GM19438 (cell line): ENCODE data around the gene PODN.

ENCODE experiments used
- ATAC-seq: cut with Tn5 transposase; IDR thresholded peaks from one replicate; pipeline ENCODE4 v1.9.1; 2021; ENCODE audit warnings: low read depth; ENCODE audit not compliant: unreplicated experiment

Gene PODN, protein sequence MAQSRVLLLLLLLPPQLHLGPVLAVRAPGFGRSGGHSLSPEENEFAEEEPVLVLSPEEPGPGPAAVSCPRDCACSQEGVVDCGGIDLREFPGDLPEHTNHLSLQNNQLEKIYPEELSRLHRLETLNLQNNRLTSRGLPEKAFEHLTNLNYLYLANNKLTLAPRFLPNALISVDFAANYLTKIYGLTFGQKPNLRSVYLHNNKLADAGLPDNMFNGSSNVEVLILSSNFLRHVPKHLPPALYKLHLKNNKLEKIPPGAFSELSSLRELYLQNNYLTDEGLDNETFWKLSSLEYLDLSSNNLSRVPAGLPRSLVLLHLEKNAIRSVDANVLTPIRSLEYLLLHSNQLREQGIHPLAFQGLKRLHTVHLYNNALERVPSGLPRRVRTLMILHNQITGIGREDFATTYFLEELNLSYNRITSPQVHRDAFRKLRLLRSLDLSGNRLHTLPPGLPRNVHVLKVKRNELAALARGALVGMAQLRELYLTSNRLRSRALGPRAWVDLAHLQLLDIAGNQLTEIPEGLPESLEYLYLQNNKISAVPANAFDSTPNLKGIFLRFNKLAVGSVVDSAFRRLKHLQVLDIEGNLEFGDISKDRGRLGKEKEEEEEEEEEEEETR

DNA sequence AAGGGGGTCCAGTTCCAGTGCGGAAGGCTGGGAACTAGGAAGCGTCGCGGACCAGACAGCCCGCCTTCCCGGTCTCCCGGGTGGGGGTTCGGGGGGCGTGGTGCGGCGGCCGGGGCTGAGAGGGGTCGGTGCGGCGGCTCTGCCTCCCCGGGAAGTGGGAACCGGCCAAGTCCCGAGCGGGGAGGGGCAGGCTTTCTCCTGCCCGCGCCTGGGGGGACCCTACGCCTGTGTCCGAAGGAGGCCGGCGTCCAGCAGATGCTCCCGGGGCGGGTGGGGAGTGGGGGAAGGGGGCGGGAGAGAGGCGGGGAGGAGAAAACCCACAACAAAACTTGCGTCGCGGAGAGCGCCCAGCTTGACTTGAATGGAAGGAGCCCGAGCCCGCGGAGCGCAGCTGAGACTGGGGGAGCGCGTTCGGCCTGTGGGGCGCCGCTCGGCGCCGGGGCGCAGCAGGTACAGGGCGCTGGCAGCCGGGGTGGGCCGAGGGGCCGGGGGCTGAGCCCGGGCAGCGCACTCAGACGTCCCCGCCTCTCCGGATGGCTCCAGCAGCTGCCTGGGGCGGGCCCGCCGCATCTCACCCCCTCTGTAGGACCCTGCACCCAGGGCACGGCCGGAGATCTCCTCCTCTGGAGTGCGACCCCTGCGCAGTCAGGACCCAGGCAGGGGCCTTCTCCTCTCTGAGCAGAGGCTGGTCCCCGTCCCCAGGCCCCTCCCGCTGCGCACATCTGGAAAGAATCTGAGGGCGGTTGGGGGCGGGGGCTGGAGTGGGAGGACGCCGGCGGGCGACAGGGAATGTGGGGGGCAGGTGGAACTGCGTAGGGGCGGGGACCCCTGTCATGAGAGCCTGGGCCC lies at the start of gene PODN:
Gene PODN, plus strand, starts transcription at position 355 of the 849 bp plus-strand sequence. CDS start 7,643 bp downstream, outside the sequence.
- ATAC-seq: no peak

DNA sequence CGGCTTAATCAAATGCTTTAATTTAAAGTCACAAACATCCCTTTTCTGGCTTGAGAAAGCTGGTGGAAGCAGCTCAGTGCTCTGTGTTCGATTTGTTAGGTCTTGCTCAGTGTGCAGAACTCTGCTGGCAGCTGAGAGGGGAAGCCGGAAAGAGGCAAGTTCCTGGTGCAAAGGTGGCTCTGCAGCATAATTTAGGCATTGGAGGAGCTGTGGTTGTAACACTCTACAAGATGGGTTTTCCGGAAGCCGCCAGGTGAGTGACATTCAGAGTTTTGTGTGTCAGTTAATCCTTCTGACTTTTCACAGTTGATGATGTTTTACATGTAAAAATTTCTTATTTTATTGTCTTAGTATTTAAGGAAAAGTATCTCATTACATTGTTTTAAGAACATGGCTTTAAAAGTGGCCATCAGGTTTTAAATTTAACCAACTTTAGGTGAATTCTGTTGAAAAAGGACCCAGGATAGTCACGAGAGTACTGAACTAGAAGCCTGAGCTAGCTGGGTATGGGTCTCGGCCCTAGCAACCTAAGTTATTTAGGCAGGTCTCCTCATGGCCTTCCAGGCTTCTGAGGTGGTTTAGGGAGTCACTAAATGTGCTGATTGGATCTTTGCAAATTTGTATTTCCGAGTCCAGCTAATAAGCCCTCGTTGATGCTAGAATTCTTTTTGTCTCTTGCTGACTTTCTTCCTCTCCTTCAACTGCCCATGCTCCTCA lies 47.1 kb upstream of the PODN start:
- no peak for ATAC-seq

DNA sequence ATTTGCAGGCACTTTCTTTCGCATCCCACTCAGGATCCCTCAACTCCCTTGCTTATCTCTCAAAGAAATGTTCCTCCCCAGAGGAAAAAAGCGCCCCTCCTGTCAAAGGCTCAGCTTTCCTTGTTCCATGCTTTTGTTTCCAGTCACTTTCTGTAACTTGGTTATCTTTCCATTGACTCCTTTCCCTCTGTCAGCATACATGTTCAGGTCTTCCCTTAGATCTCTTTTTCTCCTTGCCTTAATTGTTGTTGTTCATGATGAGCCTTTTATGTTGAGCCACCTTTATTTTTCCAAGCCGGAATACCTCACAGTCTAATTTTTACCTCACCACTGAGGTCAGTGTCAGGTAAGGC lies 46.5 kb upstream of the PODN start:
- no peak for ATAC-seq

DNA sequence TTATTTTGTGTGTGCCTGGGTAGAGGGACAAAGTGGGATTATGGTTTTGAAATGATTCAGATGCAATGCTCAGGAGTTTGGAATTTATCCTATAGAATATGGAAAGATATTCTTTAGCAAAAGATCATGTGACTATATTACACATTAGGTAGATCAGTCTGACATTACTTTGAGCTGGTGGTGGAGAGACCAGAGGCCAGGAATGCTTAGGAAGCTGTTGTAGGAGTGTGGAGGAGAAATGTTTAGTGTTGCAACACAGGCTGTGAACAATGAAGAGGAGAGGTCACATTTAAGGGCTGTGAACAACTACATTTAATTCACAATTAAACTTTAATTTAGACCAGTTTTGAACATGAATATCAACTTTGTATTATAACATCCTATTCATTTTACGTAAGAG lies 45.3 kb upstream of the PODN start:
- no peak for ATAC-seq

DNA sequence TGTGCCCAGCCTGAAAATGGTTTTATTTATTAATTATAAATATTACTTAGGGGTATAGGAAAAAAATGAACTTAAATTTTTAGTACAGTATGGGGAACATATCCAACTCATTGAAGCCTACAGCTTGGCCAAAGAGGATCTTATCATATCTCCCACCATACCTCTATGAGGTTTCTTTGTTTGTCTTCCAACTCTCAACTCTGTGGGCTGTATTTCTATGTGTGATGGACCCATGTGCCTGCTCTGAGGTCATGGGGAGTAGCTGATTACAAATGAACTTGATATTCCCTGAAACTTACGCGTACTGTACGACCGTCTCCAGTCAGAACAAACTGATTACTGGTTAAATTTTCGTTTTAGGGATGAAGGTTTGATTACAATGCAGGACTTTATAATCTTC lies 41.4 kb upstream of the PODN start:
- no peak for ATAC-seq

DNA sequence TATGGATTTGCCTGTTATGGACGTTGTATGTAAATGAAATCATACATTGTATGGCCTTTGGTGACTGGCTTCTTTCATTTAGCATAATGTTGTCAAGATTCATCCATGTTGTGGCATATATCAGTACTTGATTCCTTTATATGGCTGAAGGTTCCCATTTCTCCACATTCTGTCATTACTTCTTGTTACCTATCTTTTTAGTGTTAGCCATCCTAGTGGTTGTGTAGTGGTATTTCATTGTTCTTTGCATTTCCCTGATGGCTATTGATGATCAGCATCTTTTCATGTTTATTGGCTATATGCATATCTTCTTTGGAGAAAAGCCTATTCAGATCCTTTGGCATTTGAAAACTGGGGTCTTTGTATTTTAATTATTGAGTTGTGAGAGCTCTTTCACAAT lies 39.8 kb upstream of the PODN start:
- no peak for ATAC-seq

DNA sequence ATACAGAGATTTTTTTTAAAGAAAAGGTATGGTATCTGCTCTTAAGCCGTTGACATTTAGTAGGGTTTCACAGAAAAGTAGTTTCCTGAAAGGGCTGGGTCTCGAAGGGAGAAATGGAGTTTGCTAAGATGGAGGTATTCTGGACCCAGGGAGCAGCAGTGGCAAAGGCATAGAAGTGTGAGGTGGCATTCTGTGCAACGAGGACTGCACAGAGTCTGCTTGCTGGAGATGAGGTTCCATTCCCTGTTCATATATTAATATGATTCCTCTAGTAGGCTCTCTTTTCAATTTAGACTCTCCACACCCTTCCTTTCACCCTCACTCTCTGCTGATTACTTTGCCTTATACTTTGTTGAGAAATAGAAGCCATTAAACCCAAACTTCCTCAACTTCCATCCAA lies 38.5 kb upstream of the PODN start:
- no peak for ATAC-seq

DNA sequence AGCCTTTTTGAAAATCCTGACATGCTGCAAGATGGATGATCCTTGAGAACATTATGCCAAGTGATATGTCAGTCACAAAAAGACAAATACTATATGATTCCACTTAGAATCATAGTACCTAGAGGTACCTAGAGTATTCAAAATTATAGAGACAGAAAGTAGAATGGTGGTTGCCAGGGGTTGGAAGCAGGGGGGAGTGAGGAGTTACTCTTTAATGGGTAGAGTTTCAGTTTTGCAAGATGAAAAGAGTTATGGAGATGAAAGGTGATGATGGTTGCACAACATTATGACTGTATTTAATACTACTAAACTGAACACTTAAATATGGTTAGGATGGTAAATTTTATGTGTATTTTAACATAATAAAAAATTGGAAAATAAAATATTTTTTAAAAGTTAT lies 37.9 kb upstream of the PODN start:
- no peak for ATAC-seq

DNA sequence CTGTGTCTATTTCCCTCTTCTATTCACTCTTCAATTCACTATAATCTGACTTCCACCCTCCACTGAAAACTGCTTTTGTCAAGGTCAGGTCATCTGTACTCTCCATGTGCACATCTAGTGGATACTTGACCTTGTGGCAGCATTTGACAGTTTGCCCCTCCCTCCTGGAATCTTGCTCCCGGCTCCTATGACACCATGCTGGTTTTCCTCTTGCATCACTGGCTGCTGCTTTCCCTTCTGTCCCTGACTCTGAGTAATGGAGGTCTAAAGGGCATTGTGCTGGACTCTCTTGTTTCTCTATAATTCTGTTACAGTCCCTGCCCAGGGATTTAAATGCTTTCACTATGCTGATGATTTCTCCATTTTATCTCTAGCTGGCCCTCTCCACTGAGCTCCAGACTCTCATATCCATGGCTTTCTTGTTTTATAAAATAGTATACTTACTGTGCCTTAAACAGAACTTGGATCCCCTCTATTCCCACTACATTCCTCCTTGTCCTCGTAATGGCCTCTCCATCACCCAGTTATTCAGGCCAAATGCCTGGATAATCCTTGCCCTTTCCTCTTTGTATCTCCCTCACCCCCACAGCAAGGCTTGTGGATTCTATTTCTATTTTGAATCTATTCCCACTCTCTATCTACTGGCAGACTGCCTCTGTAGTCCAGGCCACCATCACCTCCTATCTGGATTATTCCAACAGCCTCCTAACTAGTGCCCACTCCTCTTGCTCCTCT lies 36.8 kb upstream of the PODN start:
- no peak for ATAC-seq

DNA sequence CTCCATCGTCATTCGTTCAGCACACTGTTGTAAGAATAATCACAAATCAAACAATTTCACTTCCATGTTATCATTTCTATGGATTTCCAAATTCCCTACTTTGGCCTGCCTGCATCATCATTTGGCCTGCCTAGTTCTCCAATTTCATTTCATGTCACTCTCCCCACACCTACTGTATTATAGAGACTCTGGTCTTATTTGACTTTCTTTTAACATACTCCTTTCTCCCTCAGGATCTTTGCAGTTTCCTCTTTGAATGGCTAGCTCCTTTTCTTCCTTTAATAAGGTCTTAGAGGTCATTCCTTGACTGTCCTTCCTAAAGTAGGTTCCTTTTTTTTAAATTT lies 36.3 kb upstream of the PODN start:
- ATAC-seq: no peak

DNA sequence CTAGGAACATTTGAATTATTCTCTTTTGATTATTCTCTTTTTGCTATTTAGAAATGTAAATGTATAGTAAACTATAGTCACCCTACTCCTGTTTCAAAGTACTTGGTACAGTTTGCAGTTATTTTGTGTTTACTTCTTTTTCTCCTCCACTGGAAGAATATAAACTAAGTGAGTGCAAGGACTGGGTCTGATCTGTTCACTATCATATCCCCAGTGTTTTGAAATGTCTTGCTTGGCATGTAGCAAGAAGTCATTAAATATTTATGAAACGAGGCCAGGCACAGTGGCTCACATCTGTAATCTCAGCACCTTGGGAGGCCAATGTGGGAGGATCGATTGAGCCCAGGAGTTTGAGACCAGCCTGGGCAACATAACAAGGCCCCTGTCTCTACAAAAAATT lies 35.8 kb upstream of the PODN start:
- no peak for ATAC-seq

DNA sequence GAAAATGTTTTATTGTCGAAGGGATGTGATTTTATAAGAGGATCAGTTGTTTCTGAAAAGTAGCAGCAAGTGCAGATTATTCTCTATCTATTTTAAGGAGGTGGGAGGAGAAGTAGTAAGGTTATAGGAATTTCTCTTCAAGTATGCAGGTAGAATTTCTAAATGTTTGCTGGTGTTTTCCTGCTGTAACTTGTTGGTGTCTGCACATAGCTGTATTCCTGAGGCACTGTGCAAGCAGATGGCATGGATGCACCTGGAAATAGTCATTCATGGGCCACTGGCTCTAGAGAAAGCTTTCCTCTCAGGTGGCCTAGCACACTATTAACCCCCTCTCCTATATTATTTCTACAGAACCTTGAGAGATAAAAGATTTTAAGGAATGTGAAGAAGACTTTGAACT lies 30.3 kb upstream of the PODN start:
- ATAC-seq: no peak

DNA sequence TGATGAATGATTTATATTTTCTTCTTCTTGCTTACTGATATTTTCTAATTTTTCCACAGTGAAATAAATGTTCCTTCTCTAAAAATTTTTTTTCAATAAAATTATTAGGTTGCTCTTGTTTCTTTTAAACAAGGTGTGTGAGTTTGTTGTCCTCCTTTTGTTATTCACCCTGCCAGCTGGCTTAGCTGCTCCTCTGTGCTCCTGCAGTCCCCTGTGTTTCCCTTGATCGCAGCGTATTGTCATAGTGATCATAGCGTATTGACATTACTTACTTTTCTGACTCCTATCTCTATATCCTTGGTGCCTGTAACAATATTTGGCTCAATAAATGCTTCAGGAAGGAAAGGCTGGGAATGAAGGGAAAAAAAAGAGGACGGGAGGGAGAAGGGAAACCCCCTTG lies 24.9 kb upstream of the PODN start:
- no peak for ATAC-seq

DNA sequence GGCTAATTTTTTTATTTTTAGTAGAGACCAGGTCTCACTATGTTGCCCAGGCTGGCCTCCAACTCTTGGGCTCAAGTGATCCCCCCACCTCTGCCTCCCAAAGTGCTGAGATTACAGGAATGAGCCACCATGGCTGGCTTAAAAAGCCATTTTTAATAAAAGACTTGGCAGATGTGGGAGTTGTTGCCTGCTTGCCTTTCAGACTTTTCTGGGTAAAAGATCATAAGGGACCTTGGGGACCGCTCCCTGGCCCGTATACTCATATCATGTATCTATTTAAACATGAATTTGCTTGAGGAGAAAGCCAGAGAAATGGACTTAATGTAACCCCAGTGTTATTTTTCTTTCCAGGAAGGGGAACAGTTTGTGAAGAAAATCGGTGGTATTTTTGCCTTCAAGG lies 23.4 kb upstream of the PODN start:
- no peak for ATAC-seq

DNA sequence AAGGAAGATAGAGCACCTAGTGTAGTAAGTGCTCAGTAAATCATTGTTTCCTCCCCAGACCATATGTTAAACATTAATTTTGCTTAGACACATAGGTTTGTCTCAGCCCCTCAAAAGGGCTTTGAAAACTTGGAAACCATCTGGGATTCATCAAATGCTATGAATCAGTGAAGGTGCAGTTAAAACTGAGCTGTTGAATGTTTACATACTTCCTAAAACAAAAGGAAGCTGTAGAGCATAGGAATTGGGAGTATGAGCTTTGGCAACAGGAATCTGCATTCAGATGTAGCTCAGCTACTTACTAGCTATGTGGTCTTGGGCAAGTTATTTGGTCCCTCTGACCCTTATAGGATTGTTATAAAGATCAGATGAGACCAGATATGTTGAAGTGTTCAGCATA lies 18.7 kb upstream of the PODN start:
- ATAC-seq: no peak

DNA sequence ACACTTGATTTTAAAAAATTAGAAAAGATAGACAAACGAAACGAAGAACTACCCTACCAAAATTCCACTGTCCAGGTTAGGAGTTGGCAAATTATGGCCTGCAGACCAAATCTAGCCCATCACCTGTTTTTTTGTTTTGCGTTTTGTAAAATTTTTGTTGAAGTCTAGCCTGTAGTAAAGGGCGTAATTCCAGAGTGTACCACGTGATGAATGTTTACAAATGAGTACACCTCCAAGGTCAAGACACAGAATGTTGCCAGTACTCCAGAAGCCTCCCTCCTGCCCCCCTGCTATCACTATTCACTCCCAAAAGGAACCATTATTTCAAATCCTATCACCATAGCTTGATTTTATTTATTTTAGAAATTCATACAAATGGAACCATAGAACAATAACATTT lies 17.1 kb upstream of the PODN start:
- ATAC-seq: no peak

DNA sequence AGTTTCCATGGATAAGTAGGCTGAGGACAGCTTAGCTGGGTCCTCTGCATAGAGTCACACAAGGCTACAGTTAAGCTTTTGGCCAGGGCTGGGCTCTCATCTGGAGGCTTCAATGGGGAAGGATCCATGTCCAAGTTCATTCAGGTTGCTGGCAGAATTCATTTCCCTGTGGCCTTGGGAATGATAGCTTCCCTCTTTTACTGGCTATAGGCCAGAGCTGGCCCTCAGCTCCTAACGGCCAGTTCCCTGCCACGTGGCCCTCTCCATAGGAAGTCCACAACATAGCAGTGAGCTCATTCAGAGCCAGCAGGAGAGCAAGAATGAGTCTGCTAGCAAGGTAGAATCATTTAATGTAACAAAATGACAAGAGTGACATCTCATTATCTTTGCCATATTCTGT lies 15.1 kb upstream of the PODN start:
- ATAC-seq: no peak

DNA sequence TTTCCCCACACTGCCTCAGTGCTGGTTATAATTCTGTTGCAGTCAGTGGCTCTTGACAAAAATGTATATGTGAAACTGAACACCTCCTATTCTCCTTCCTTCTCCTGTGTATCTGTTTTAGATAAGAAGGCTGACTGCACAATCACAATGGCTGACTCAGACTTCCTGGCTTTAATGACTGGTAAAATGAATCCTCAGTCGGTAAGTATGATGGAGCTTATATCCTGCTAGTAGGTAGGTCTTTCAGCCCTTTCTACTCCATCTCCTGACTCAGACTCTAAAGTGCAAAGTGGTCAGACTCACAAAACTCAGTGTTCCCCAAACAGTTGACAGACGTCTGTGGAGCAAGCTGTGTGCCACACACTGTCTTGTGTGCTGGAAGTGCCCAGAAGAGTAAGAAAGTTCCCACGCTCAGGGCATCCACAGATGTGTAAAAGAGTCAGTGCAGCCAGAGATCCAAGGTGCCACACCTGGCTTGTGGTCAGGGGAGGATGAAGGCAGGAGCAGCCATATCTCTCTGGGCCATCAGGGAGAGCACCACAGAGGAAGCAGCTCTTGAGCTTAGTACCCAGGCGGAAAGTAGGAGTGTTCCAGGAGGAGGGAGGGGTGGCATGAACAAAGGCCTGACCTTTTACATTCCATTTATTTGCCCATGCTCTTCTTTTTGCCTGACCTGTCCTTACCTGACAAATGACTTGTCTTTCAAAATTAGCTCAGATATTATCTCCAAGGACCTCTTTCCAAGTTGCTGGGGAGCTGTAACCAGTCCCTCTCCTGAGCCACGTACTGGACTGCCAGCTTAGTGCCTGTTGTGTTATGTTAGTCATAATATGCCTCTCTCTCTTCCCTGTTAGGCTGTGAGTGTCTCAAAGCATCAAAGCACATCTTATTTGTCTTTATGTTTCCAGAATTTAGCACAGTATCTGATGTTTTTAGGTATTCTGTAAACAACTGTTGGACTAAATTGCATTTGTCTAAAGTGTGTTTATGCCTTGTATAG lies 14.0 kb upstream of the PODN start:
- no peak for ATAC-seq

DNA sequence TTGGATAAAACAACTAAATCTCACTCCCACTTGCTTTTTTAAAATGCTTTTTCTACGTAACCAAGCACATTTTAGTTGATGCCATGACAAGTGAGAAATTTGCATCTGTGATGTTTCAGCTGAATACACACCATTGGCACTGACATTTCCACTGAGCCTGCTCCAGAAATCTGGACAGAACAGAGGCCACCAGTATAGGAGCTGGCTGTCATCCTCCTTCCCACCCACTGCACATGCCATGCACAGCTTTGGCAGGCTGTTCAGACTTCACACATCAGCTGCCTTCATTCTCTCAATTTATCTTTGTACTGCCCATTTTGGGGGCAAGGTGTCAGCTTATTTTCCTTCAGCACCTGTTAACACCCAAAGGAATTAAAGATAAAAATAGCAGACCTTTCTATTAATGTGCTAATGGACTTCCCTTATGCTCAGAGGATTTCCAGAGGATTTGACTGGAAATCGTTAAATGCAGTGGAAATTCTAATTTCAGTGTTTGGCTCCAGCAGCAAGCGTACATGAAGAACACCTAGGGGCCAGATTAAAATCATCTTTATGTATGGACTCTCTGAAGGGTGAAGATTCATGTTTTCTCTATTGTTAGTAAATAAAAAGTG lies 12.9 kb upstream of the PODN start:
- no peak for ATAC-seq
